ENCODE data around the gene ERG. TPM values are rescaled to one million over a fixed set of nuclear protein-coding genes. Genes with fewer than 3 reads are reported as not detected.

ERG gene
- total and polyA plus RNA-seq, 2 experiments from 2014 or later, result 0.14 to 0.44 TPM

GRCh38 chr21:38506661-38507281 lies 8.5 kb upstream of the ERG start:
- H3K36me3 ChIP-seq (ENCODE audit: insufficient read depth), result no peaks in the 10 kb centered on the region
- H3K79me2 ChIP-seq (replicated peaks; ENCODE audit: insufficient read depth), result no peaks in the 10 kb centered on the region
- no peak overlapping the region for H3K27ac ChIP-seq (ENCODE audit: low read depth)
- no peaks in the 10 kb centered on the region for H3K9me2 ChIP-seq (ENCODE audit: insufficient read depth)
- Mint-ChIP-seq H3K27me3 (ENCODE audit: insufficient read depth, low read depth, poor library complexity) (peaks cover 2% of the 10 kb centered on the region), H3K9me3 (no peaks in the 10 kb centered on the region), H3K36me3 (ENCODE audit: low read depth) (no peaks in the 10 kb centered on the region), H3K4me1 (peaks cover 32% of the 10 kb centered on the region), H3K27ac (no peak overlapping the region), H3K4me3 (no peak overlapping the region)
- no peaks in the 10 kb centered on the region for H3K27me3 ChIP-seq (ENCODE audit: insufficient read depth)
- no peak for TF ChIP-seq ZNF331 (CRISPR knock-in tag; IDR thresholded peaks at IDR 0.05; ENCODE audit: low read depth)
- peak overlapping the region; percentile 69; the same call in 1 of the 2 replicates for H2AFZ ChIP-seq
- no peaks in the 10 kb centered on the region for H4K20me1 ChIP-seq (replicated peaks; ENCODE audit: insufficient read depth)
- ATAC-seq, result peak; percentile 64
- H3K4me1 ChIP-seq (ENCODE audit: insufficient read depth), result peaks cover 15% of the 10 kb centered on the region
- H3K4me2 ChIP-seq, result peak overlapping the region; percentile 48
- no peak overlapping the region for H3K4me3 ChIP-seq
- no peaks in the 10 kb centered on the region for H3F3A ChIP-seq (replicated peaks; ENCODE audit: low read depth)
- peak; percentile 30 for DNase-seq (ENCODE audit: low spot score)

DNA sequence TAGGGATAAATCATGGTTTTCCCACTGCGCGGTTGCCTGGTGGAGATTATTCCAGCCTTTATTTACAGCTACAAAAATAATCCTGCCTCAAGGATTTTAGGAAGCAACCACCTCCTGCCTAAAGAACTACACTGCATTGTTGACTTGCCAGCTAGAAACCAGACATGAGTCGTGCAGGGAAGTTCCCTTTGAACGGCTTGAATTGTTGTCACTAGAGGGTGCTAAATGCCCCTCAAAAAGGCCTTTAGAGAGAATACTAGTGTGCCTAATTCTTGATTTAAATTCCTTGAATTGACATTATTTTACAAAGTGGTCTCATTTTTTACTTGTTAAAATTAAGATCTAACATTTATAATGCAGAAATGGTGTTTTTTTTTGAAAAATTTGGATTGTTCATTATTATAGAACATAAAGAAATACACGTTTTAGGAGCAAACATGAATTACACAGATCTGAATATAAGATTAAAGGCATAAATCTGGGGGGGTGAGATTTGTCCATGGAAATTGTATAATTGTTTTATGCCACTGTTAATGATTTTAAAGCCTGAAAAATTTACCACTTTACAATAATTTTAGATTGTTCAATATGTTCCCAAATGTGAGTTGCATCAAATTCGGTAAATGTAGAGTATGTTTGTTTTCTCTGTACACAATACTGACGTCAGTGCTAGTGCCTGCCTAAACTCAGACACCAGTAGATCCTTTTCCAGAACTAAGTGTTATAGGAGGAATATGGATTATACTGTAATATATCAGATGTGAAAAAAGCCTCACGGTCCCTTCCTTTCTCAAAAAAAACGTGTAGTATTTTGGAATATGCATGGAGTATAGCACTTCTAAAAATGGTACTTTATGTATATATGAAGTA lies 7.6 kb upstream of the ERG start:
- ATAC-seq, result peak; percentile 90
- H3K36me3 Mint-ChIP-seq (ENCODE audit: low read depth), result no peaks in the 10 kb centered on the region
- peak; percentile 82 for DNase-seq (ENCODE audit: low spot score)
- Histone ChIP-seq H2AFZ (no peak overlapping the region), H3K27ac (ENCODE audit: low read depth) (no peak overlapping the region), H3K79me2 (replicated peaks; ENCODE audit: insufficient read depth) (no peaks in the 10 kb centered on the region), H3K9me2 (ENCODE audit: insufficient read depth) (no peaks in the 10 kb centered on the region), H3K4me2 (no peak overlapping the region), H3K4me3 (no peak overlapping the region), H4K20me1 (replicated peaks; ENCODE audit: insufficient read depth) (no peaks in the 10 kb centered on the region), H3K4me1 (ENCODE audit: insufficient read depth) (peaks cover 15% of the 10 kb centered on the region), H3K36me3 (ENCODE audit: insufficient read depth) (no peaks in the 10 kb centered on the region), H3F3A (replicated peaks; ENCODE audit: low read depth) (no peaks in the 10 kb centered on the region), H3K27me3 (ENCODE audit: insufficient read depth) (no peaks in the 10 kb centered on the region)
- peaks cover 32% of the 10 kb centered on the region for H3K4me1 Mint-ChIP-seq
- H3K9me3 Mint-ChIP-seq, result no peaks in the 10 kb centered on the region; the same call in 2 of the 3 replicates
- H3K4me3 Mint-ChIP-seq, result no peak overlapping the region
- TF ChIP-seq ZNF331 (CRISPR knock-in tag; IDR thresholded peaks at IDR 0.05; ENCODE audit: low read depth), result no peak
- TF ChIP-seq, protein P1, sequence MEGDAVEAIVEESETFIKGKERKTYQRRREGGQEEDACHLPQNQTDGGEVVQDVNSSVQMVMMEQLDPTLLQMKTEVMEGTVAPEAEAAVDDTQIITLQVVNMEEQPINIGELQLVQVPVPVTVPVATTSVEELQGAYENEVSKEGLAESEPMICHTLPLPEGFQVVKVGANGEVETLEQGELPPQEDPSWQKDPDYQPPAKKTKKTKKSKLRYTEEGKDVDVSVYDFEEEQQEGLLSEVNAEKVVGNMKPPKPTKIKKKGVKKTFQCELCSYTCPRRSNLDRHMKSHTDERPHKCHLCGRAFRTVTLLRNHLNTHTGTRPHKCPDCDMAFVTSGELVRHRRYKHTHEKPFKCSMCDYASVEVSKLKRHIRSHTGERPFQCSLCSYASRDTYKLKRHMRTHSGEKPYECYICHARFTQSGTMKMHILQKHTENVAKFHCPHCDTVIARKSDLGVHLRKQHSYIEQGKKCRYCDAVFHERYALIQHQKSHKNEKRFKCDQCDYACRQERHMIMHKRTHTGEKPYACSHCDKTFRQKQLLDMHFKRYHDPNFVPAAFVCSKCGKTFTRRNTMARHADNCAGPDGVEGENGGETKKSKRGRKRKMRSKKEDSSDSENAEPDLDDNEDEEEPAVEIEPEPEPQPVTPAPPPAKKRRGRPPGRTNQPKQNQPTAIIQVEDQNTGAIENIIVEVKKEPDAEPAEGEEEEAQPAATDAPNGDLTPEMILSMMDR (conservative IDR thresholded peaks at IDR 0.05; ENCODE audit: low read depth in 2 of 2), result peak; percentile 74
- peaks cover 2% of the 10 kb centered on the region for H3K27me3 Mint-ChIP-seq (ENCODE audit: insufficient read depth, low read depth, poor library complexity)
- H3K27ac Mint-ChIP-seq, result no peak overlapping the region

- peak overlapping the region; percentile 84 for H2AFZ ChIP-seq
Observed at GRCh38 chr21:38504066-38504465, 5.8 kb upstream of the ERG start.

More at GRCh38 chr21:38504066-38504465, 5.8 kb upstream of the ERG start:
- no peak overlapping the region for H3K4me3 Mint-ChIP-seq
- no peak overlapping the region for H3K27ac Mint-ChIP-seq
- ATAC-seq, result no peak
- Histone ChIP-seq H3K27ac (ENCODE audit: low read depth) (no peak overlapping the region), H3K4me3 (no peak overlapping the region), H3K4me1 (ENCODE audit: insufficient read depth) (peaks cover 15% of the 10 kb centered on the region), H4K20me1 (replicated peaks; ENCODE audit: insufficient read depth) (no peaks in the 10 kb centered on the region), H3K36me3 (ENCODE audit: insufficient read depth) (no peaks in the 10 kb centered on the region), H3K79me2 (replicated peaks; ENCODE audit: insufficient read depth) (no peaks in the 10 kb centered on the region), H3F3A (replicated peaks; ENCODE audit: low read depth) (no peaks in the 10 kb centered on the region), H3K27me3 (ENCODE audit: insufficient read depth) (no peaks in the 10 kb centered on the region), H3K4me2 (no peak overlapping the region), H3K9me2 (ENCODE audit: insufficient read depth) (no peaks in the 10 kb centered on the region)
- peaks cover 32% of the 10 kb centered on the region for H3K4me1 Mint-ChIP-seq
- TF ChIP-seq, protein P2, sequence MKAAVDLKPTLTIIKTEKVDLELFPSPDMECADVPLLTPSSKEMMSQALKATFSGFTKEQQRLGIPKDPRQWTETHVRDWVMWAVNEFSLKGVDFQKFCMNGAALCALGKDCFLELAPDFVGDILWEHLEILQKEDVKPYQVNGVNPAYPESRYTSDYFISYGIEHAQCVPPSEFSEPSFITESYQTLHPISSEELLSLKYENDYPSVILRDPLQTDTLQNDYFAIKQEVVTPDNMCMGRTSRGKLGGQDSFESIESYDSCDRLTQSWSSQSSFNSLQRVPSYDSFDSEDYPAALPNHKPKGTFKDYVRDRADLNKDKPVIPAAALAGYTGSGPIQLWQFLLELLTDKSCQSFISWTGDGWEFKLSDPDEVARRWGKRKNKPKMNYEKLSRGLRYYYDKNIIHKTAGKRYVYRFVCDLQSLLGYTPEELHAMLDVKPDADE (IDR thresholded peaks at IDR 0.05), result no peak
- no peak for TF ChIP-seq REST (IDR thresholded peaks at IDR 0.05; ENCODE audit: unreplicated experiment)
- no peaks in the 10 kb centered on the region; the same call in 2 of the 3 replicates for H3K9me3 Mint-ChIP-seq
- no peaks in the 10 kb centered on the region for H3K36me3 Mint-ChIP-seq (ENCODE audit: low read depth)
- peaks cover 2% of the 10 kb centered on the region for H3K27me3 Mint-ChIP-seq (ENCODE audit: insufficient read depth, low read depth, poor library complexity)
- no peak for DNase-seq (ENCODE audit: low spot score)
